ENCODE results near the gene SLC44A1. TPM values are rescaled to one million over a fixed set of nuclear protein-coding genes. Genes with fewer than 3 reads are reported as not detected.

SLC44A1 gene
- total and polyA plus RNA-seq, 10 of the 15 experiments (the other 5 are each of a cell fraction or from before 2014, with no cell fraction given) = 2.4 to 21.2 (median 12.4) TPM

DNA sequence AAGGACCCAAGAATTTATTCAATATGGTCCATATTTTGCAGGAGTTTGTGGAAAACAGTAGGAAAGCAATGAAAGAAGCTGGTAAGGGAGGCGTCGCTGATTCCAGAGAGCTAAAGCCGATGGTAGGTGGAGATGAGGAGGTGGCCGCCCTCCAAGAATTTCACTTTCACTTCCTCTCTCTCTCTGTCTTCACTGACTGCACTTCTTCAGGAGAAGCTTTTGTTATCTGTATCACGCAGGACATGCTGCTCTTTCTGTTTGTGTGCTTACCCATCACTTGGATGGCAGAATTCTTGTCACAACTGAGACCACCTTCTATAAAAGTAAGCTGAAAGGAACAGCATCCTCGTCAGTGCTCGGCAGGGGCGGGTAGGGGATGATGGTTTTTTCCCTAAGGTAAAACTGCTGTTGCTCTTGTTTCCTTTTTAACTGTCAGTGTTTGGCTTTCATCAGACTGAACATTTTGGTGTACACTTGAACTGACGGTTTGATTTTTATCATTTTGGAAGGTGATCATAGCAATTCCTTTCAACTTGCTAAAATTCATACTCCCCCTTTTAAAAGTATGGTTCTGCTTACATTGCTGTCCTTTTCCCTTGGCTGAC is 141.0 kb downstream of the SLC44A1 start:
- FAIRE-seq (peak; percentile 91), DNase-seq (ENCODE audit: low read depth, low spot score) (peak; percentile 27), ATAC-seq (peak; percentile 99)
- no TSS peak for BruUV-seq (replicated peaks)
- 2% methylated on average over 8 of the region's 9 CpGs for WGBS (ENCODE audit: insufficient coverage, insufficient replicate concordance, low lambda C conversion rate, missing lambda C conversion rate)
- Histone ChIP-seq H3K36me3 (ENCODE audit: control insufficient read depth in 2 of 2, insufficient read depth in 2 of 2, low read length in 1 of 2) (no peaks in the 10 kb centered on the region), H2AFZ (ENCODE audit: control insufficient read depth, low read depth, low read length) (peak overlapping the region; percentile 93), H3K4me1 (ENCODE audit: control insufficient read depth, insufficient read depth, low read length) (peaks cover 5% of the 10 kb centered on the region), H3K27ac (ENCODE audit: control insufficient read depth, insufficient read depth) (peak overlapping the region; percentile 52; the same call in 1 of the 2 replicates), H4K20me1 (ENCODE audit: control insufficient read depth, insufficient read depth) (no peaks in the 10 kb centered on the region), H3K79me2 (ENCODE audit: control insufficient read depth, insufficient read depth, low read length) (no peaks in the 10 kb centered on the region), H3K27me3 (replicated peaks in 1 of 2; ENCODE audit: control insufficient read depth in 2 of 2, insufficient read depth in 2 of 2, low read length in 1 of 2) (no peaks in the 10 kb centered on the region), H3K9me3 (replicated peaks; ENCODE audit: control insufficient read depth, insufficient read depth, low read length) (no peaks in the 10 kb centered on the region), H3K4me3 (peak overlapping the region; percentile 41; the same call in 1 of the 2 replicates), H3K4me2 (ENCODE audit: control insufficient read depth, insufficient read depth) (peak overlapping the region; percentile 89), H3K9ac (ENCODE audit: control insufficient read depth, insufficient read depth, low read length) (peak overlapping the region; percentile 34)
- ChIA-PET SMC1A (ENCODE audit: uncharacterized antibody, unreplicated experiment) (interaction anchor here (0.7 to 2.8 kb wide), 10 partner anchors 8 to 141 kb away, joined by 3 to 12 read pairs (median 4); partner anchors contain the start of gene SLC44A1), RAD21 (ENCODE audit: unreplicated experiment) (interaction anchor here (0.9 to 1.3 kb wide), 6 partner anchors 12 to 610 kb away, joined by 3 to 6 read pairs (median 4); partner anchors contain the start of gene SLC44A1), CTCF (interaction anchor here (1.4 to 2.1 kb wide), 4 partner anchors 12 to 516 kb away, joined by 3 to 4 read pairs (median 4); no protein-coding TSS in a partner anchor), POLR2A (no interaction called here)
- intact Hi-C loops (cut with micrococcal nuclease; ENCODE audit: unreplicated experiment) (loop anchor here (5.0 kb wide), 1 partner anchor 143 kb away; the partner anchor contains the start of gene SLC44A1), in situ Hi-C loops (cut with MboI) (no loop called here)
- TF ChIP-seq NR2C1 (IDR thresholded peaks at IDR 0.05) (no peak), POLR2A (IDR thresholded peaks at IDR 0.05; ENCODE audit: low read depth, low read length) (no peak), ZNF274 (IDR thresholded peaks at IDR 0.05; ENCODE audit: insufficient read depth, insufficient read length) (no peak), ELK1 (IDR thresholded peaks at IDR 0.05; ENCODE audit: low read depth, low read length) (no peak), NFYA (IDR thresholded peaks at IDR 0.05; ENCODE audit: borderline replicate concordance, low read depth, low read length) (no peak), EED (IDR thresholded peaks at IDR 0.05; ENCODE audit: low read depth) (peak; percentile 86), BRCA1 (IDR thresholded peaks at IDR 0.05; ENCODE audit: low read depth, low read length) (no peak), ZSCAN29 (IDR thresholded peaks at IDR 0.05) (no peak), POU2F2 (IDR thresholded peaks at IDR 0.05; ENCODE audit: borderline replicate concordance, low read depth, low read length) (no peak), NR2C2 (IDR thresholded peaks at IDR 0.05; ENCODE audit: borderline replicate concordance, control insufficient read depth, insufficient read length, low read depth) (no peak), USF2 (IDR thresholded peaks at IDR 0.05; ENCODE audit: borderline replicate concordance, low read depth, low read length) (no peak), PAX5 (IDR thresholded peaks at IDR 0.05; ENCODE audit: borderline replicate concordance, low read depth, low read length) (no peak), SREBF1 (IDR thresholded peaks at IDR 0.05; ENCODE audit: low read length) (no peak), TAF1 (IDR thresholded peaks at IDR 0.05; ENCODE audit: borderline replicate concordance, low read depth, low read length) (no peak), PAX8 (IDR thresholded peaks at IDR 0.05) (no peak), KAT2A (conservative IDR thresholded peaks at IDR 0.05; ENCODE audit: control insufficient read depth, low read depth, low read length) (no peak), SREBF2 (IDR thresholded peaks at IDR 0.05; ENCODE audit: low read length) (no peak), RB1 (IDR thresholded peaks at IDR 0.05; ENCODE audit: borderline replicate concordance) (no peak), TARDBP (IDR thresholded peaks at IDR 0.05; ENCODE audit: borderline replicate concordance) (no peak), BCL11A (IDR thresholded peaks at IDR 0.05; ENCODE audit: low read depth, low read length) (0 out of 2 replicates have a peak, but pooled peaks have one; percentile 33), YBX1 (IDR thresholded peaks at IDR 0.05) (no peak), MTA2 (IDR thresholded peaks at IDR 0.05; ENCODE audit: low read depth) (no peak; the same call in 1 of the 2 replicates), PML (IDR thresholded peaks at IDR 0.05; ENCODE audit: low read length) (no peak), SMARCA5 (IDR thresholded peaks at IDR 0.05) (no peak), SP1 (IDR thresholded peaks at IDR 0.05; ENCODE audit: low read depth, low read length) (no peak)
- TF ChIP-seq, protein P1, sequence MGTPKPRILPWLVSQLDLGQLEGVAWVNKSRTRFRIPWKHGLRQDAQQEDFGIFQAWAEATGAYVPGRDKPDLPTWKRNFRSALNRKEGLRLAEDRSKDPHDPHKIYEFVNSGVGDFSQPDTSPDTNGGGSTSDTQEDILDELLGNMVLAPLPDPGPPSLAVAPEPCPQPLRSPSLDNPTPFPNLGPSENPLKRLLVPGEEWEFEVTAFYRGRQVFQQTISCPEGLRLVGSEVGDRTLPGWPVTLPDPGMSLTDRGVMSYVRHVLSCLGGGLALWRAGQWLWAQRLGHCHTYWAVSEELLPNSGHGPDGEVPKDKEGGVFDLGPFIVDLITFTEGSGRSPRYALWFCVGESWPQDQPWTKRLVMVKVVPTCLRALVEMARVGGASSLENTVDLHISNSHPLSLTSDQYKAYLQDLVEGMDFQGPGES (IDR thresholded peaks at IDR 0.05) = no peak

All from GM12878 (cell line).